HFFc6 (cell line): Measurements from ENCODE around the gene CYTIP. TPM values are rescaled to one million over a fixed set of nuclear protein-coding genes. Genes with fewer than 3 reads are reported as not detected.

ENCODE experiments used
- DNase-seq: peaks from one replicate; pipeline ENCODE4 v3.0.0-alpha.2; 2018
- H3K27ac Mint-ChIP-seq: 2 replicates; pipeline ENCODE4 v1.8.0; 2020; ENCODE audit warnings: mild to moderate bottlenecking, mixed read lengths
- H3K27me3 Mint-ChIP-seq: 2 replicates; pipeline ENCODE4 v1.8.0; 2021; ENCODE audit warnings: mild to moderate bottlenecking, moderate library complexity, mixed read lengths; ENCODE audit not compliant: insufficient read depth
- H3K36me3 Mint-ChIP-seq: 2 replicates; pipeline ENCODE4 v1.8.0; 2021; ENCODE audit warnings: low read depth, mixed read lengths
- H3K4me1 Mint-ChIP-seq: 2 replicates; pipeline ENCODE4 v1.8.0; 2020; ENCODE audit warnings: low read depth, mixed read lengths
- H3K4me3 Mint-ChIP-seq: 2 replicates; pipeline ENCODE4 v1.8.0; 2020; ENCODE audit warnings: mild to moderate bottlenecking, moderate library complexity, mixed read lengths
- H3K9me3 Mint-ChIP-seq: 2 replicates; pipeline ENCODE4 v1.8.0; 2020; ENCODE audit warnings: mild to moderate bottlenecking, mixed read lengths
- total RNA-seq, 6 experiments: library from RNA; stranded (reverse); fragmentation: NEBNext Ultra II Directional; extraction: Animal tissue kit (Norgen Biotek cat#: 25700); gene quantifications; 2 replicates in 1 of 6; 3 replicates in 5 of 6; pipeline ENCODE4 v1.2.3, GENCODE V29; 2021
- TF ChIP-seq, protein P1 (sequence below): fragments of 200-600 bp; sonication (generic); IDR thresholded peaks from 2 replicates; pipeline ENCODE4 v1.5.0; 2021; ENCODE audit warnings: antibody characterized with exemption, mild to moderate bottlenecking

CYTIP gene
- total RNA-seq, 6 experiments from 2014 or later: not detected

DNA sequence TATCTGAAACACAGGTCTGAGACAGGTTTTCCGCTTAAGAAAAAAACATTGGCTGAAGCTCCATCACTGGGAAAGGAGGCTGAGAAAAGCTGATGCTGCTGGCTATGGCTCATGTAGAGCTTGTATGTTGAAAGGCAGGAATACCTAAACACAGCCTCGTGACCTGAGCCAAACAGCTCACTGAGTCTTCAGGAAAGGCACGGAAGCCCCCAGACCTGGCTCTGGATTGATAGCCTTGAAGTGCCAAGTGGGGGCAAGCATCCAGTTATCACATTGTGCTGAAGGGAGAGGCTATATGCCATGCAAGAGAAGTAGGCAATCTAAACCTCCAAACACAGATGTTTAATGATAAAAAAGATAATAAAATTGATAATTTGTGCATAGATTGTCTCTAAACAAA lies 21.9 kb downstream of the CYTIP start:
- no peaks in the 10 kb centered on the region for H3K27me3 Mint-ChIP-seq
- DNase-seq: no peak
- no peak overlapping the region for H3K4me3 Mint-ChIP-seq
- TF ChIP-seq, protein P1, sequence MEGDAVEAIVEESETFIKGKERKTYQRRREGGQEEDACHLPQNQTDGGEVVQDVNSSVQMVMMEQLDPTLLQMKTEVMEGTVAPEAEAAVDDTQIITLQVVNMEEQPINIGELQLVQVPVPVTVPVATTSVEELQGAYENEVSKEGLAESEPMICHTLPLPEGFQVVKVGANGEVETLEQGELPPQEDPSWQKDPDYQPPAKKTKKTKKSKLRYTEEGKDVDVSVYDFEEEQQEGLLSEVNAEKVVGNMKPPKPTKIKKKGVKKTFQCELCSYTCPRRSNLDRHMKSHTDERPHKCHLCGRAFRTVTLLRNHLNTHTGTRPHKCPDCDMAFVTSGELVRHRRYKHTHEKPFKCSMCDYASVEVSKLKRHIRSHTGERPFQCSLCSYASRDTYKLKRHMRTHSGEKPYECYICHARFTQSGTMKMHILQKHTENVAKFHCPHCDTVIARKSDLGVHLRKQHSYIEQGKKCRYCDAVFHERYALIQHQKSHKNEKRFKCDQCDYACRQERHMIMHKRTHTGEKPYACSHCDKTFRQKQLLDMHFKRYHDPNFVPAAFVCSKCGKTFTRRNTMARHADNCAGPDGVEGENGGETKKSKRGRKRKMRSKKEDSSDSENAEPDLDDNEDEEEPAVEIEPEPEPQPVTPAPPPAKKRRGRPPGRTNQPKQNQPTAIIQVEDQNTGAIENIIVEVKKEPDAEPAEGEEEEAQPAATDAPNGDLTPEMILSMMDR: no peak
- H3K27ac Mint-ChIP-seq: no peak overlapping the region
- no peaks in the 10 kb centered on the region for H3K36me3 Mint-ChIP-seq
- no peaks in the 10 kb centered on the region for H3K4me1 Mint-ChIP-seq
- H3K9me3 Mint-ChIP-seq: peaks cover 5% of the 10 kb centered on the region; the same call in 1 of the 2 replicates

DNA sequence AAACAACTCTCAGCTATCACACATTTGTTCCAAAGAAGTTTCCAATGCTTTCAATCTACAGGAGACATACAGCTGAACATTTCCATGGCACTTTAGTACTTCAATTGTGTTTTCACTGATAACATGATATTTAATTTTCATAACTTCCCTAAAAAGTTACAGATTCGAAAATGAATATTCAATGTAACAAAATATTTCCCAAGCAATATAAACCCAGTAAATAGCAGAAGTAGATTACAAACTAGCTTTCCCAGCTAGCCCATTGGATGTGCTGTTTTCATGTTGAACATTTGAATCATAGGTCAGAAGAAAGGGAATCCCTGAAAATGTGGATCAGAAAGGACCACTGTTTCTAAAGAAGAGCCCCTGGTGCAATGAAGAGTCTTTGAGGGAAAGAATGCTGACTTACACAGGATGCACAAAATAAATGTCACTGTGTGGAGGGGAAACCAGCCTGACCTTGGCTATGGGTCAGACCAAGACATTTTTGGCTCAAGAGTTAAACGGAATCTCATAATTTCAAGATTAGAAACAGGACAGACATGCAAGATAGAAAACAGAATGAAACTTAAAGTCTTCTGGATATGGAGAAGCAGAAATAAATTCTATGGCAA lies 22.5 kb downstream of the CYTIP start:
- Mint-ChIP-seq H3K27me3 (peaks cover 2% of the 10 kb centered on the region; the same call in 1 of the 2 replicates), H3K36me3 (no peaks in the 10 kb centered on the region), H3K27ac (no peak overlapping the region), H3K9me3 (peaks cover 3% of the 10 kb centered on the region; the same call in 1 of the 2 replicates), H3K4me3 (no peak overlapping the region), H3K4me1 (no peaks in the 10 kb centered on the region)
- TF ChIP-seq, protein P1: no peak
- DNase-seq: no peak

DNA sequence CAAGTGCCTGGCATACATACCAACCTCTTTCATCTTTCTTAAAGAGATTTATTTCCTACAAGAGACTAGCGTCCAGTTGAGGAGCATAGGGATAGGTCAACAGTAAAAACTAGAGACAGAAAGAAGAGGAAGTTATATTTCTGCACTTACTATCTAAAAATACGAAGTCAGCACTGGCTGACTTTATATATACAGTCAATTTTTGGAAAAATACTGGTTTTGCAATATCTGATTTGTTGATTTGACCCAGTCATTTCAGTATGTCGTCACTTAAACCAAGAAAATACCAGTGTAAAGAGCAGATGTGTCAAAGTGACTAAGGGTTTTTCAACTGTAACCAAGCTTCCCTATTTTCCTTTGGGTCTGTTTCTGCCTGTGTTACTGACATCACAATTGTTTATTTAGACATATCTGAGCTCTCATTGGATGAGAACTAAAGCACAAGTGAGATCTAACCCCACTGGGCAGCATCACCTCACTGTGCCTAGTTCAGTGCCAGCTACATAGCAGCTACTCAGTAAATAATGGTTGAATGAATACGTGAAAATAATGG lies 23.0 kb downstream of the CYTIP start:
- Mint-ChIP-seq H3K9me3 (no peaks in the 10 kb centered on the region; the same call in 1 of the 2 replicates), H3K36me3 (no peaks in the 10 kb centered on the region), H3K27ac (no peak overlapping the region), H3K27me3 (peaks cover 2% of the 10 kb centered on the region; the same call in 1 of the 2 replicates), H3K4me3 (no peak overlapping the region), H3K4me1 (no peaks in the 10 kb centered on the region)
- DNase-seq: no peak
- TF ChIP-seq, protein P1: no peak

DNA sequence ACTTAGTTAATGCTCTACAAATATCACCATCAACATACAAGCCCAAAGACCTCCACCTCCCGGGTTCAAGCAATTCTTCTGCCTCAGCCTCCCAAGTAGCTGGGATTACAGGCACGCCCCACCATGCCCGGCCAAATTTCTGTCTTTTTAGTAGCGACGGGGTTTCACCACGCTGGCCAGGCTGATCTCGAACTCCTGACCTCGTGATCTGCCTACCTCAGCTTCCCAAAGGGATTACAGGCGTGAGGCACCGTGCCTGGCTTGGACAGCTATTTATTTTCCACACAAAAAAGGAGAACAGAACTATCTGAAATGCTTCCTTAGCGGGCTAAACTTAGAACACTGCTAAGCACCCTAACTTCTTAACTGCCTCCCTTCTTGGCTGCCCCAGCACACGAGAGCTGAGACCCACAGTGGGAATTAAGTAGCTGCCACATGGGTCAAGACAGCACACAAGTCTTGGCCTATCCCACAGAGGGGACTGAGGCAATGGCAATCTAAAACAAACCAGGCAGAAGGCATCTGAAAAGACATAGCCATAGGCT lies 24.8 kb downstream of the CYTIP start:
- Mint-ChIP-seq H3K36me3 (no peaks in the 10 kb centered on the region), H3K27me3 (peaks cover 2% of the 10 kb centered on the region; the same call in 1 of the 2 replicates), H3K4me3 (no peak overlapping the region), H3K4me1 (no peaks in the 10 kb centered on the region), H3K27ac (no peak overlapping the region), H3K9me3 (no peaks in the 10 kb centered on the region; the same call in 1 of the 2 replicates)
- TF ChIP-seq, protein P1: no peak
- DNase-seq: no peak

DNA sequence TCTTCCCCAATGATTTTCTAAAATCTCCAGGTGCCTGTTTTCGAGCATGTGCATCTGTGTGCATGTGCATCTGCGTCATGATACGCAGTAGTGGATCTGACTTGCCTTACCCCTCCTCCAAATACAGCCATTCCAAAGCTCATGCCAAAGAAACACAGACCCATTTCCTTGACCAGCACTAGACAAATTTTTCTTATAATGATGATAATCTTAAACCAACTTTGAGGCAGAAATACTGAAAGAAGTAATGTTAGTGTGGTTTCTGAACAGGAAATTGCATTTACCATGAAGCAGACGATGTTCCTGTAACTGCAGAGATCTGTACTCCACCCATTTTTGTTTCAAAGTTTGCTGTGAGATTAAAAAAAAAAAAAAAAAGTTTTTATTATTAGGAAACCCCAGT lies 25.6 kb downstream of the CYTIP start:
- TF ChIP-seq, protein P1: no peak
- H3K27me3 Mint-ChIP-seq: peaks cover 2% of the 10 kb centered on the region; the same call in 1 of the 2 replicates
- no peak for DNase-seq
- H3K4me1 Mint-ChIP-seq: no peaks in the 10 kb centered on the region
- no peak overlapping the region for H3K27ac Mint-ChIP-seq
- no peaks in the 10 kb centered on the region for H3K36me3 Mint-ChIP-seq
- no peaks in the 10 kb centered on the region; the same call in 1 of the 2 replicates for H3K9me3 Mint-ChIP-seq
- H3K4me3 Mint-ChIP-seq: no peak overlapping the region
